HEK293T (cell line): ENCODE measurements around the gene AQP11.

Experiments used
- ARNT ChIP-seq: fragments of 450-650 bp; IDR thresholded peaks from 2 replicates; pipeline ENCODE4 v1.6.1; 2017; ENCODE audit warnings: mild to moderate bottlenecking
- BHLHE40 ChIP-seq: fragments of 450-650 bp; IDR thresholded peaks from 2 replicates; pipeline ENCODE4 v1.6.1; 2016; ENCODE audit warnings: mild to moderate bottlenecking, moderate library complexity, borderline replicate concordance
- ELF4 ChIP-seq: fragments of 450-650 bp; IDR thresholded peaks from 2 replicates; pipeline ENCODE4 v1.6.1; 2017; ENCODE audit warnings: antibody characterized with exemption
- FOXA1 ChIP-seq: fragments of 450-650 bp; IDR thresholded peaks from 2 replicates; pipeline ENCODE4 v1.6.1; 2016; ENCODE audit warnings: mild to moderate bottlenecking
- FOXK2 ChIP-seq: fragments of 450-650 bp; IDR thresholded peaks from 2 replicates; pipeline ENCODE4 v1.6.1; 2016; ENCODE audit warnings: mild to moderate bottlenecking
- FOXM1 ChIP-seq: fragments of 450-650 bp; IDR thresholded peaks from 2 replicates; pipeline ENCODE4 v1.6.1; 2017; ENCODE audit warnings: mild to moderate bottlenecking, borderline replicate concordance
- HDGF ChIP-seq: fragments of 450-650 bp; IDR thresholded peaks from 2 replicates; pipeline ENCODE4 v1.6.1; 2017; ENCODE audit warnings: antibody characterized with exemption, borderline replicate concordance
- L3MBTL2 ChIP-seq: fragments of 450-650 bp; conservative IDR thresholded peaks from 2 replicates; pipeline ENCODE4 v1.6.1; 2016; ENCODE audit warnings: mild to moderate bottlenecking
- NFRKB ChIP-seq: fragments of 450-650 bp; IDR thresholded peaks from 2 replicates; pipeline ENCODE4 v1.6.1; 2016; ENCODE audit warnings: mild to moderate bottlenecking, moderate library complexity
- PKNOX1 ChIP-seq: fragments of 450-650 bp; IDR thresholded peaks from 2 replicates; pipeline ENCODE4 v1.6.1; 2016
- SP1 ChIP-seq: fragments of 450-650 bp; IDR thresholded peaks from 2 replicates; pipeline ENCODE4 v1.6.1; 2017
- SUZ12 ChIP-seq: fragments of 450-650 bp; IDR thresholded peaks from 2 replicates; pipeline ENCODE4 v1.6.1; 2016; ENCODE audit warnings: mild to moderate bottlenecking
- TARDBP ChIP-seq: fragments of 450-650 bp; IDR thresholded peaks from 2 replicates; pipeline ENCODE4 v1.6.1; 2016
- ZNF384 ChIP-seq: fragments of 450-650 bp; IDR thresholded peaks from 2 replicates; pipeline ENCODE4 v1.6.1; 2016

GRCh38 chr11:77557553-77557952 is 32.2 kb upstream of the AQP11 start:
- TF ChIP-seq SP1 (no peak), FOXA1 (no peak), ARNT (no peak), TARDBP (no peak), NFRKB (no peak), PKNOX1 (no peak), FOXK2 (no peak), ELF4 (no peak), L3MBTL2 (no peak), BHLHE40 (no peak), FOXM1 (no peak), ZNF384 (no peak), HDGF (no peak), SUZ12 (no peak)
